NCI-H1092 (cell line): ENCODE measurements around the gene ZFC3H1.
"Not testable (repeated sequence)": the region's sequence is repeated elsewhere in the genome, so short reads cannot be mapped to it uniquely, and the experiment has no call there.

Source experiments
- DNase-seq: peaks from one replicate; lab custom pipeline; 2025; lab: John Stamatoyannopoulos, UW

Gene ZFC3H1, protein sequence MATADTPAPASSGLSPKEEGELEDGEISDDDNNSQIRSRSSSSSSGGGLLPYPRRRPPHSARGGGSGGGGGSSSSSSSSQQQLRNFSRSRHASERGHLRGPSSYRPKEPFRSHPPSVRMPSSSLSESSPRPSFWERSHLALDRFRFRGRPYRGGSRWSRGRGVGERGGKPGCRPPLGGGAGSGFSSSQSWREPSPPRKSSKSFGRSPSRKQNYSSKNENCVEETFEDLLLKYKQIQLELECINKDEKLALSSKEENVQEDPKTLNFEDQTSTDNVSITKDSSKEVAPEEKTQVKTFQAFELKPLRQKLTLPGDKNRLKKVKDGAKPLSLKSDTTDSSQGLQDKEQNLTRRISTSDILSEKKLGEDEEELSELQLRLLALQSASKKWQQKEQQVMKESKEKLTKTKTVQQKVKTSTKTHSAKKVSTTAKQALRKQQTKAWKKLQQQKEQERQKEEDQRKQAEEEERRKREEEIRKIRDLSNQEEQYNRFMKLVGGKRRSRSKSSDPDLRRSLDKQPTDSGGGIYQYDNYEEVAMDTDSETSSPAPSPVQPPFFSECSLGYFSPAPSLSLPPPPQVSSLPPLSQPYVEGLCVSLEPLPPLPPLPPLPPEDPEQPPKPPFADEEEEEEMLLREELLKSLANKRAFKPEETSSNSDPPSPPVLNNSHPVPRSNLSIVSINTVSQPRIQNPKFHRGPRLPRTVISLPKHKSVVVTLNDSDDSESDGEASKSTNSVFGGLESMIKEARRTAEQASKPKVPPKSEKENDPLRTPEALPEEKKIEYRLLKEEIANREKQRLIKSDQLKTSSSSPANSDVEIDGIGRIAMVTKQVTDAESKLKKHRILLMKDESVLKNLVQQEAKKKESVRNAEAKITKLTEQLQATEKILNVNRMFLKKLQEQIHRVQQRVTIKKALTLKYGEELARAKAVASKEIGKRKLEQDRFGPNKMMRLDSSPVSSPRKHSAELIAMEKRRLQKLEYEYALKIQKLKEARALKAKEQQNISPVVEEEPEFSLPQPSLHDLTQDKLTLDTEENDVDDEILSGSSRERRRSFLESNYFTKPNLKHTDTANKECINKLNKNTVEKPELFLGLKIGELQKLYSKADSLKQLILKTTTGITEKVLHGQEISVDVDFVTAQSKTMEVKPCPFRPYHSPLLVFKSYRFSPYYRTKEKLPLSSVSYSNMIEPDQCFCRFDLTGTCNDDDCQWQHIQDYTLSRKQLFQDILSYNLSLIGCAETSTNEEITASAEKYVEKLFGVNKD (N-terminal part only)

GRCh38 chr12:71663561-71664410, at the start of gene ZFC3H1, which contains the start of gene THAP2:
Gene ZFC3H1, minus strand, starts transcription at chr12:71663848. Its CDS starts 238 bp downstream, at chr12:71663610.
Gene THAP2, plus strand, starts transcription at chr12:71664301. Its CDS starts 209 bp downstream, at chr12:71664510.
- peak; percentile 97 for DNase-seq

GRCh38 chr12:71710276-71711125, 46.9 kb upstream of the ZFC3H1 start:
- no peak for DNase-seq

GRCh38 chr12:71708658-71709057, 45.0 kb upstream of the ZFC3H1 start:
- DNase-seq, result no peak

DNA sequence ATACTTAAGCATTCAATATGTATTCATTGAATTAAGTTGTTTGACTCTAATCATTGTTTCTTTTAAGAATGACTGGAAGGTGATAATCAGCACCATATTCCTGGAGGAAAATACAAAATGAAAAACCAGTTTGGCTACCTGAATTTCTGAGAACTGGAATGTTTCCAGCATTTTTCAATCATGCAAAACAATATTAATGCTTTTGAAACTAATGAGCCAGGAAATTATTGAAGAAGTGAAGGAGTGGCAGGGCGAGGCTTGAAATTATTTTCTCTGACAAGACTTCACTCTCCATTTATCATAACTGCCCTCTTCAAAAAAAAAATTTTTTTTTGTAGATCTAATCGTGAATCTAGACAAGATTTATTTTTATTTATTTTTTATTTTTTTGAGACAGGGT, 41.3 kb upstream of the ZFC3H1 start:
- no peak for DNase-seq

- no peak for DNase-seq
Measured at GRCh38 chr12:71703206-71703605, 39.6 kb upstream of the ZFC3H1 start.

DNA sequence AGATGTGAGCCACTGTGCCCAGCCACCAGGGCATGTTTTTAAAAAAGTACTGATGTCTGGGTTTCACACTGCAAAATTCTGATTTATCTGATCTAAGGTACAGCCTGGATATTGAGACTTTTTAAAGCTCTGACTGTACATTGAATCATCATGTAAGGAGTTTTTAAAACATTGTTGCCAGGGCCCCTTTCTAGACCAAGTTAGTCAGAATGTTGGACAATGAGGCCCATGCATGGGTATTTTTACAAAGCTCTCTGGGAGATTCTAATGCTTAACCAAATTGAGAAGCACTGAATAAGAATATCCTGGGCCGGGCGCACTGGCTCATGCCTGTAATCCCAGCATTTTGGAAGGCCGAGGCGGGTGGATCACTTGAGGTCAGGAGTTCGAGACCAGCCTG, 38.9 kb upstream of the ZFC3H1 start:
- DNase-seq, result no peak

- DNase-seq, result not testable (repeated sequence)
Measured at GRCh38 chr12:71702181-71702580, 38.5 kb upstream of the ZFC3H1 start.

DNA sequence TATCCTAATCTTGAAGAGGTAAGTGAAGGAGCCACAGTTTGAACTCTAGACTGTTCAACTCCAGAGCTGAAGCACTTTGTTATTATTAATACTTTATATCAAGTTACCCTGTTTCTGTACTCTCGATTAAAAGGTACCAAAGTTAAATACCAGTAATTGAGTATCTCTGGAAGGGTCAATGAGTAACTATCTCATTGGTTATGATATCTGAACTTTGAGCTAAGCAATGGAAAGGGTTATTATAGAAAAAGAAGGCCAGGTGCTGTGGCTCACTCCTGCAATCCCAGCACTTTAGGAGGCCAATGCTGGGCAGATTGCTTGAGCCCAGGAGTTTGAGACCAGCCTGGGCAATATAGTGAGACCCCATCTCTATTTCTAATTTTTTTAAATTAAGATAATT, 32.1 kb upstream of the ZFC3H1 start:
- no peak for DNase-seq

DNA sequence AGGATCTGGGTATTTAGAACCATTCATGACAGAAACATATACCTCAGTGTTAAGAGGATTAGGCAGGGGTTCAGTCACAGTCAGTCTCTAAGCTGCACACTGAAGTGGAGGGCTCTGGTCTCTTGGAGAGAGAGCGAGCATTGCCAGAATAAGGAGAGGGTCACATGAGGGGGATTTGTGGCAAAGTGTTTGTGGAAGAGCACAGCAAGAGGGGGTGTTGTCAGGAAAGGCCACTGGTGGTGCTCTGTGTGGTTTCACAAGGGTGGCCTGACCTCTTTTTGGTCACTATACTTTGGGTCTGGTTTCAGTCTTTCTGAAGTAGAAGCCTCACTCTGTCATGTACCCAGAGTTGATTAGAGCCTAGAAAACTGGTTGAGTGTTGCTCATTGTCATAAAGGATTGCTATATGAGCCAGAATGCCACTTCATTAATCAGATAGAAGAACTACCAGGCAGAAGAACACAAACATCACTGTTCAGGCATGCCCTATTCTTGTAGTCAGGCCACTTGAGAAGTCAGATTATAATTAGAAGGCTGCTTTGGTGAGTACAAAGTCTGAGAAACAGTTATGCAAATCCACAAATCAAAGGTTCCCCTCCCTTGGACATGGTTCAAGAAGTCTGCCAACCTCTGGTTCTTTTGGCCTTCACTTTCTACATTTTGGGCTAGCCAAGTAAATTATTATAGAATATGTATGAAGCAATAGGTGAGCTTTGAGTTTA, 30.6 kb upstream of the ZFC3H1 start:
- DNase-seq, result no peak

- DNase-seq, result not testable (repeated sequence)
Measured at GRCh38 chr12:71693651-71694050, 30.0 kb upstream of the ZFC3H1 start.

GRCh38 chr12:71693126-71693525, 29.5 kb upstream of the ZFC3H1 start:
- DNase-seq, result no peak

DNA sequence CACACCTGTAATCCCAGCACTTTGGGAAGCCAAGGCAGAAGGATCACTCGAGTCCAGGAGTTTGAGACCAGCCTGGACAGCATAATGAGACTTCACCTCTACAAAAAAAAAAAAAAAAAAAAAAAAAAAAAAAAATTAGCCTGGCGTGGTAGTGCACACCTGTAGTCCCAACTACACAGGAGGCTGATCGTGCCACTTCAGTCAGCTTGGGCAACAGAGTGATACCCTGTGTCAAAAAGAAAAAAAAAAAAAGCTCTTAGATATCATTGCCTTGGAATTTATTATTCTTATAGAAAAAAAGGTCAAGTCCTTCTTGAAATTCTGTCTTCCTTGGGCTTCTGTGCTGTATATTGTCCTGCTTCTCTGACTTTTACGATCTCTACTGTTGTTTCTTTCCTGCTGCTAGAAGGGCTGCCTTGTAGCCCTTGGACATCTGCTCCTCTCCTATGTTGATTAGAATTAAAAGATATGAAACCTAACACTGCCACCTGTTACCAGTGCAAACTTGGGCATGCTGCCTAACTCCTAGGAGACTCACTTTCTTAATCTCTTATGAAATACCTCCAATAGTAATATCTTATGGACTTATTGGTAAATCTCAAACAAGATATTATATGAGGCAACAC, 28.0 kb upstream of the ZFC3H1 start:
- DNase-seq, result no peak

- DNase-seq, result no peak
Measured at GRCh38 chr12:71688961-71689570, 25.4 kb upstream of the ZFC3H1 start.

GRCh38 chr12:71687172-71687571, 23.5 kb upstream of the ZFC3H1 start:
- not testable (repeated sequence) for DNase-seq

GRCh38 chr12:71686658-71687025, 23.0 kb upstream of the ZFC3H1 start:
- DNase-seq, result no peak

GRCh38 chr12:71685914-71686657, 22.4 kb upstream of the ZFC3H1 start, which contains the start of gene TMEM19:
Gene TMEM19, plus strand, starts transcription at chr12:71686082. Its CDS starts 599 bp downstream, at chr12:71686681.
- peak; percentile 70 for DNase-seq

DNA sequence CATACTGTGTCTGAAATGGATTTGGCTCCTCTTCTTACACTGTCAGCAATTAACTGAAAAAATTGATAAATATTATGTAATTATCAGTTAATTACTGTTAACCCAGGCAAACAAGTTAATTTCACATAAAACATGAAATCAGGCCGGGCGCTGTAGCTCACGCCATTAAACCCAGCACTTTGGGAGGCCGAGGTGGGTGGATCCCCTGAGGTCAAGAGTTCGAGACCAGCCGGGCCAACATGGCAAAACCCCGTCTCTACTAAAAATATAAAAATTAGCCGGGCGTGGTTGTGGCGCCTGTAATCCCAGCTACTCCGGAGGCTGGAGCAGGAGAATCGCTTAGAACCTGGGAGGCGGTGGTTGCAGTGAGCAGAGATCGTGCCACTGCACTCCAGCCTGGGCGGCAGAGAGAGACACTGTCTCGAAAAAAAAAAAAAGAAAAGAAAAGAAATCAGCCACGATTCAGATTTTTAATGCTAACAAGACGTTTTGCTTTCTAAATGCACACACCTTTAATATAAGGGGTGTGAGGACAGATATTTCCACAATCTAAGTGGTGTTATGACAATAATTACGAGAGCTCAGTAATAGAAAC, 21.8 kb upstream of the ZFC3H1 start:
- no peak for DNase-seq
